MM.1S (cell line): ENCODE data around the gene BANF1.

ENCODE experiments used
- EZH2 ChIP-seq: fragments of 300-600 bp; sonication (generic); optimal IDR thresholded peaks from 2 replicates; pipeline ENCODE3; 2017; ENCODE audit warnings: low read depth, mild to moderate bottlenecking, antibody characterized with exemption, low read length, mixed read lengths
- TF ChIP-seq, protein P1 (sequence below): fragments of 300-600 bp; sonication (generic); IDR thresholded peaks from 2 replicates; pipeline ENCODE4 v1.5.1; 2016; ENCODE audit warnings: antibody characterized with exemption, low read length, mixed read lengths

DNA sequence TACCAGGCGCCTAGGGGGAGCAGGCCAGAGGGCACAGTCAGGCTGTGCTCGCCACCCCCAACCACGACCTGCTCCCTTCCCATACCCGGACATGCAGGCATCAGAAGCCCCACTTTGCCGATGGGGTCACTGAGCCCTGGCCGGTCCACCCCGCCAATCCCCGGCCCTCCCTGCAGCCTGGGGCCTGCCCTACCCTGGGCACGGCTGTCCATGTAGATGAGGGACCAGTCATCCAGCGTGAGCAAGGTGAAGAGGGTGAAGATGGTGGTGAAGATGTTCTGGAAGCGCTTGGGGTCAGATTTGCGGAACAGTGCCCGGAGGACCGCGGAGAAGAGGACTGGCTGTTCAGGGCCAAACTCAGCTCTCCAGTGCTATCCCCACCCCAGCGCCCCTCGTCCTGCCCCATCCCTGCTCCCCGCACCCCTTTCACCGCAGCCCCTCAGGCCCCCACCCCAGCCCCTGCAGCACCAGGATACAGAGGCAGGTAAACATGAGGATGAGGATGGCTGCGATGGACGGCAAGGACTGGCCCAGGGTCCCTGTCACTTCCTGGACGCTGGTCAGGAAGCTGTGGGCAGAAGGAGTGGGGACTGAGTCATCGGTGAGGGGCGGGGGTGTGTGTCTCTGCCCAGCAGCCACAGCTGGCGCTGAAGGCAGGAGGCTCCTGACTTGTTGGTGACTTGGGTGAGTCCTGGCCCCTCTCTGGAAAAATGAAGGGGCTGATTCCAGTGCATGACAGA lies 18.5 kb downstream of the BANF1 start:
- TF ChIP-seq, protein P1, sequence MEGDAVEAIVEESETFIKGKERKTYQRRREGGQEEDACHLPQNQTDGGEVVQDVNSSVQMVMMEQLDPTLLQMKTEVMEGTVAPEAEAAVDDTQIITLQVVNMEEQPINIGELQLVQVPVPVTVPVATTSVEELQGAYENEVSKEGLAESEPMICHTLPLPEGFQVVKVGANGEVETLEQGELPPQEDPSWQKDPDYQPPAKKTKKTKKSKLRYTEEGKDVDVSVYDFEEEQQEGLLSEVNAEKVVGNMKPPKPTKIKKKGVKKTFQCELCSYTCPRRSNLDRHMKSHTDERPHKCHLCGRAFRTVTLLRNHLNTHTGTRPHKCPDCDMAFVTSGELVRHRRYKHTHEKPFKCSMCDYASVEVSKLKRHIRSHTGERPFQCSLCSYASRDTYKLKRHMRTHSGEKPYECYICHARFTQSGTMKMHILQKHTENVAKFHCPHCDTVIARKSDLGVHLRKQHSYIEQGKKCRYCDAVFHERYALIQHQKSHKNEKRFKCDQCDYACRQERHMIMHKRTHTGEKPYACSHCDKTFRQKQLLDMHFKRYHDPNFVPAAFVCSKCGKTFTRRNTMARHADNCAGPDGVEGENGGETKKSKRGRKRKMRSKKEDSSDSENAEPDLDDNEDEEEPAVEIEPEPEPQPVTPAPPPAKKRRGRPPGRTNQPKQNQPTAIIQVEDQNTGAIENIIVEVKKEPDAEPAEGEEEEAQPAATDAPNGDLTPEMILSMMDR, result no peak
- TF ChIP-seq EZH2, result no peak
